Astrocyte (in vitro differentiated cells and primary cell): Measurements from ENCODE around the gene MAPKAPK3. TPM values are rescaled to one million over a fixed set of nuclear protein-coding genes. Genes with fewer than 3 reads are reported as not detected.

Experiments used
- DNase-seq: peaks from one replicate; pipeline ENCODE4 v3.0.0-alpha.2; 2010; ENCODE audit warnings: low read depth
- FAIRE-seq: peaks from 2 replicates; lab custom pipeline; 2011; peaks lifted over from hg19 to GRCh38; lab: Jason Lieb, UNC
- H2AFZ ChIP-seq: 2 replicates; pipeline ENCODE4 v1.6.0; 2012; ENCODE audit warnings: low read depth, low read length, inconsistent platforms
- H3K27ac ChIP-seq: 2 replicates; pipeline ENCODE4 v1.5.1; 2011; ENCODE audit warnings: low read depth, low read length, inconsistent platforms
- H3K27me3 ChIP-seq: 2 replicates; pipeline ENCODE4 v1.6.0; 2011; ENCODE audit warnings: low read length, inconsistent platforms; ENCODE audit not compliant: insufficient read depth
- H3K36me3 ChIP-seq: 2 replicates; pipeline ENCODE4 v1.5.1; 2011; ENCODE audit warnings: low read length, inconsistent platforms; ENCODE audit not compliant: insufficient read depth
- H3K4me1 ChIP-seq: 2 replicates; pipeline ENCODE4 v1.5.1; 2011; ENCODE audit warnings: low read length, inconsistent platforms; ENCODE audit not compliant: insufficient read depth
- H3K4me2 ChIP-seq: 2 replicates; pipeline ENCODE4 v1.6.0; 2012; ENCODE audit warnings: low read length, inconsistent platforms
- H3K4me3 ChIP-seq: 2 replicates; pipeline ENCODE4 v1.5.1; 2011; ENCODE audit warnings: low read depth, mild to moderate bottlenecking, low read length, inconsistent platforms; ENCODE audit not compliant: insufficient read depth
- H3K79me2 ChIP-seq: 2 replicates; pipeline ENCODE4 v1.6.0; 2012; ENCODE audit warnings: mild to moderate bottlenecking, low read length, inconsistent platforms; ENCODE audit not compliant: insufficient read depth
- H3K9ac ChIP-seq: 2 replicates; pipeline ENCODE4 v1.6.0; 2012; ENCODE audit warnings: mild to moderate bottlenecking, low read length, inconsistent platforms
- H3K9me3 ChIP-seq: 2 replicates; pipeline ENCODE4 v1.5.1; 2012; ENCODE audit warnings: low read depth, mild to moderate bottlenecking, low read length, inconsistent platforms; ENCODE audit not compliant: insufficient read depth
- H4K20me1 ChIP-seq: 2 replicates; pipeline ENCODE4 v1.6.0; 2012; ENCODE audit warnings: low read length, inconsistent platforms; ENCODE audit not compliant: insufficient read depth
- H3K27ac Mint-ChIP-seq: one replicate; pipeline ENCODE4 v1.8.0; 2021; ENCODE audit warnings: mild to moderate bottlenecking, mixed read lengths; ENCODE audit not compliant: unreplicated experiment
- H3K27me3 Mint-ChIP-seq: one replicate; pipeline ENCODE4 v1.8.0; 2021; ENCODE audit warnings: low read depth, mixed read lengths; ENCODE audit not compliant: unreplicated experiment
- H3K36me3 Mint-ChIP-seq: one replicate; pipeline ENCODE4 v1.8.0; 2021; ENCODE audit warnings: low read depth, mixed read lengths; ENCODE audit not compliant: unreplicated experiment
- H3K4me1 Mint-ChIP-seq: one replicate; pipeline ENCODE4 v1.8.0; 2021; ENCODE audit warnings: low read depth, mixed read lengths; ENCODE audit not compliant: unreplicated experiment
- H3K4me3 Mint-ChIP-seq: one replicate; pipeline ENCODE4 v1.8.0; 2021; ENCODE audit warnings: mild to moderate bottlenecking, moderate library complexity, mixed read lengths; ENCODE audit not compliant: unreplicated experiment
- H3K9me3 Mint-ChIP-seq: one replicate; pipeline ENCODE4 v1.8.0; 2021; ENCODE audit warnings: mild to moderate bottlenecking, mixed read lengths; ENCODE audit not compliant: unreplicated experiment
- EZH2 ChIP-seq: IDR thresholded peaks from 2 replicates; pipeline ENCODE4 v1.6.1; 2012; ENCODE audit warnings: mild to moderate bottlenecking, low read length, inconsistent platforms; ENCODE audit not compliant: insufficient read depth
- total RNA-seq: library from RNA; stranded (reverse); gene quantifications from 2 replicates; pipeline ENCODE4 v1.2.1, GENCODE V29; 2021
- TF ChIP-seq, protein P1 (sequence below): IDR thresholded peaks from 2 replicates; pipeline ENCODE4 v1.5.1; 2011; ENCODE audit warnings: low read depth, mild to moderate bottlenecking, inconsistent platforms, low read length, moderate library complexity; ENCODE audit not compliant: insufficient read depth

MAPKAPK3 gene
- total RNA-seq, 1 donor from 2014 or later, result 23.4 TPM

DNA sequence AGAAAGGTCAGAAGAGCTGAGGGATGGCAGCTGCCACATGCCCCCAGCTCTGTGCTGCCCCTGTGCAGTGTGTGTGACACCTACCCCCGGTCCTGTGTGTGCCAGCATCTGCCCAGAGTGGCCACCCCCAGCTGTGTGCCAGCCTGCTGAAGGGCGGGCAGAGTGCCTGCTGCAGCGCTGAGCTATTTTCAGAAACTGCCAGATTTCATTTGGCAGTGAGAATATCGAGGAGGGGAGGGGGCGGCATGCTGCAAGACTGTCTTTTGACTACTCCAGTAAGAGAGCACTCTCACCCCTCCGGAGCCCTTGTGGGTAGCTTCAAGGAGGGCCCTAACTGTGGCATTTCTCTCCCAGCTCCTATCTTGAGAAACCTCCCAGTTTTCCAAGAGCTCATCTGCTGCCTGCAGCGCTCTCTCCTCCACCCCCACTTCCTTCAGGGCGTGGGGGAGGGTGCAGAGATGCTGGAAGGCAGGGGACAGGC, 32.5 kb downstream of the MAPKAPK3 start:
- Histone ChIP-seq H4K20me1 (no peaks in the 10 kb centered on the region), H3K79me2 (no peaks in the 10 kb centered on the region), H3K4me2 (no peak overlapping the region), H3K4me3 (no peak overlapping the region), H3K9ac (no peak overlapping the region), H3K9me3 (no peaks in the 10 kb centered on the region), H3K27me3 (no peaks in the 10 kb centered on the region), H3K4me1 (peaks cover 5% of the 10 kb centered on the region), H2AFZ (no peak overlapping the region), H3K27ac (no peak overlapping the region), H3K36me3 (no peaks in the 10 kb centered on the region)
- H3K4me3 Mint-ChIP-seq, result no peak overlapping the region
- FAIRE-seq (no peak), DNase-seq (no peak)
- H3K27me3 Mint-ChIP-seq, result peaks cover 20% of the 10 kb centered on the region
- H3K36me3 Mint-ChIP-seq, result peaks cover 5% of the 10 kb centered on the region
- H3K27ac Mint-ChIP-seq, result no peak overlapping the region
- H3K4me1 Mint-ChIP-seq, result peaks cover 9% of the 10 kb centered on the region
- H3K9me3 Mint-ChIP-seq, result peaks cover 2% of the 10 kb centered on the region
- TF ChIP-seq, protein P1, sequence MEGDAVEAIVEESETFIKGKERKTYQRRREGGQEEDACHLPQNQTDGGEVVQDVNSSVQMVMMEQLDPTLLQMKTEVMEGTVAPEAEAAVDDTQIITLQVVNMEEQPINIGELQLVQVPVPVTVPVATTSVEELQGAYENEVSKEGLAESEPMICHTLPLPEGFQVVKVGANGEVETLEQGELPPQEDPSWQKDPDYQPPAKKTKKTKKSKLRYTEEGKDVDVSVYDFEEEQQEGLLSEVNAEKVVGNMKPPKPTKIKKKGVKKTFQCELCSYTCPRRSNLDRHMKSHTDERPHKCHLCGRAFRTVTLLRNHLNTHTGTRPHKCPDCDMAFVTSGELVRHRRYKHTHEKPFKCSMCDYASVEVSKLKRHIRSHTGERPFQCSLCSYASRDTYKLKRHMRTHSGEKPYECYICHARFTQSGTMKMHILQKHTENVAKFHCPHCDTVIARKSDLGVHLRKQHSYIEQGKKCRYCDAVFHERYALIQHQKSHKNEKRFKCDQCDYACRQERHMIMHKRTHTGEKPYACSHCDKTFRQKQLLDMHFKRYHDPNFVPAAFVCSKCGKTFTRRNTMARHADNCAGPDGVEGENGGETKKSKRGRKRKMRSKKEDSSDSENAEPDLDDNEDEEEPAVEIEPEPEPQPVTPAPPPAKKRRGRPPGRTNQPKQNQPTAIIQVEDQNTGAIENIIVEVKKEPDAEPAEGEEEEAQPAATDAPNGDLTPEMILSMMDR, result no peak
- no peak for TF ChIP-seq EZH2

DNA sequence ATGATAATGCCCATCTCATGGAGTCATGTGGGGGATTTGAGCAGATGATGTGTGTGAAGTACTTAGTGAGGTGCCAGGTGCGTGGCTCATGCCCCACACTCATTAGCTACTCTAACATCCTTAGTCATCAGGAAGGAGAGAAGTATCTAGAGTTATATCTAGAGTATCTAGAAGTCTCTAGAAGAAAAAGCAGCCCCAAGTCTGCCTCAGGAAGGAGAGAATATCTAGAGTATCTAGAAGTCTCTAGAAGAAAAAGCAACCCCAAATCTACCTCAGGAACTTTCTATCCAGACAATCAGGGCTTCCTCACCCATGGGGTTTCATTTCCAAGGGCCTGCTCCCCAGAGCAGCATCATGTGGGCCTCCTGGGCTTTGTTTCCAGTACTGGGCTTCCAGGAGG, 33.1 kb downstream of the MAPKAPK3 start:
- no peak overlapping the region for H3K4me2 ChIP-seq
- H3K36me3 ChIP-seq, result no peaks in the 10 kb centered on the region
- H3K4me3 Mint-ChIP-seq, result no peak overlapping the region
- no peak overlapping the region for H2AFZ ChIP-seq
- no peaks in the 10 kb centered on the region for H3K27me3 ChIP-seq
- peaks cover 5% of the 10 kb centered on the region for H3K36me3 Mint-ChIP-seq
- FAIRE-seq (no peak), DNase-seq (no peak)
- no peak overlapping the region for H3K4me3 ChIP-seq
- H3K9me3 ChIP-seq, result no peaks in the 10 kb centered on the region
- H3K27ac ChIP-seq, result no peak overlapping the region
- H3K9ac ChIP-seq, result no peak overlapping the region
- peaks cover 9% of the 10 kb centered on the region for H3K4me1 Mint-ChIP-seq
- no peaks in the 10 kb centered on the region for H3K79me2 ChIP-seq
- H3K27ac Mint-ChIP-seq, result no peak overlapping the region
- H3K9me3 Mint-ChIP-seq, result peaks cover 2% of the 10 kb centered on the region
- H3K27me3 Mint-ChIP-seq, result peaks cover 21% of the 10 kb centered on the region
- TF ChIP-seq, protein P1, result no peak
- no peak for TF ChIP-seq EZH2
- H3K4me1 ChIP-seq, result peaks cover 5% of the 10 kb centered on the region
- H4K20me1 ChIP-seq, result no peaks in the 10 kb centered on the region

- Mint-ChIP-seq H3K27ac (no peak overlapping the region), H3K36me3 (peaks cover 2% of the 10 kb centered on the region), H3K4me3 (no peak overlapping the region), H3K27me3 (peaks cover 23% of the 10 kb centered on the region), H3K9me3 (peaks cover 2% of the 10 kb centered on the region), H3K4me1 (peaks cover 9% of the 10 kb centered on the region)
- DNase-seq (no peak), FAIRE-seq (no peak)
- Histone ChIP-seq H3K4me1 (peaks cover 5% of the 10 kb centered on the region), H3K9ac (no peak overlapping the region), H3K4me3 (no peak overlapping the region), H3K79me2 (no peaks in the 10 kb centered on the region), H3K4me2 (no peak overlapping the region), H3K27me3 (no peaks in the 10 kb centered on the region), H4K20me1 (no peaks in the 10 kb centered on the region), H3K9me3 (no peaks in the 10 kb centered on the region), H3K27ac (no peak overlapping the region), H2AFZ (no peak overlapping the region), H3K36me3 (no peaks in the 10 kb centered on the region)
- TF ChIP-seq, protein P1, result no peak
- no peak for TF ChIP-seq EZH2
Measured at GRCh38 chr3:50651445-50651844, 34.5 kb downstream of the MAPKAPK3 start.
